IgD-negative memory B cell (primary cell): ENCODE results near the gene IL20. TPM values are rescaled to one million over a fixed set of nuclear protein-coding genes. Genes with fewer than 3 reads are reported as not detected.

Experiments used
- H3K27ac Mint-ChIP-seq, 3 donors: one replicate each; pipeline ENCODE4 v1.8.0; 2020 to 2022; ENCODE audit warnings: mild to moderate bottlenecking in 3 of 3, mixed read lengths in 3 of 3, moderate library complexity in 1 of 3
- H3K27me3 Mint-ChIP-seq: one replicate; pipeline ENCODE4 v1.8.0; 2021; ENCODE audit warnings: mixed read lengths
- H3K36me3 Mint-ChIP-seq: one replicate; pipeline ENCODE4 v1.8.0; 2020; ENCODE audit warnings: mild to moderate bottlenecking, mixed read lengths
- H3K4me1 Mint-ChIP-seq, 3 donors: one replicate each; pipeline ENCODE4 v1.8.0; 2020 to 2022; ENCODE audit warnings: mixed read lengths in 3 of 3, mild to moderate bottlenecking in 1 of 3
- H3K4me3 Mint-ChIP-seq, 4 donors: one replicate each; pipeline ENCODE4 v1.8.0; 2020 to 2022; ENCODE audit warnings: mild to moderate bottlenecking in 4 of 4, mixed read lengths in 4 of 4, moderate library complexity in 3 of 4
- H3K9me3 Mint-ChIP-seq, 3 donors: one replicate each; pipeline ENCODE4 v1.8.0; 2020 to 2021; ENCODE audit warnings: mixed read lengths in 3 of 3, mild to moderate bottlenecking in 1 of 3
- polyA plus RNA-seq: library from polyadenylated mRNA; unstranded; fragments of 300-500 nt; fragmentation: Illumina TruSeq; gene quantifications from one replicate; pipeline ENCODE4 v1.2.3, GENCODE V29; 2021

The IL20 gene
- not detected for polyA plus RNA-seq

GRCh38 chr1:206864939-206865671 lies at the start of gene IL20:
TSS of gene IL20 (plus strand) at chr1:206865623. CDS start at chr1:206865853, 230 bp downstream.
- peaks cover 23% of the 10 kb centered on the region for H3K27me3 Mint-ChIP-seq
- peaks cover 3% of the 10 kb centered on the region for H3K36me3 Mint-ChIP-seq
- H3K4me1 Mint-ChIP-seq, result peaks cover 0 to 3% (median 0%) of the 10 kb centered on the region in 3 donors
- no peak within 1 kb of the TSS for H3K4me3 Mint-ChIP-seq
- no peaks in the 10 kb centered on the region for H3K9me3 Mint-ChIP-seq
- H3K27ac Mint-ChIP-seq, result peak within 1 kb of the TSS in 1 of 3 donors; percentile 29

GRCh38 chr1:206816390-206817287 lies 48.8 kb upstream of the IL20 start:
- no peaks in the 10 kb centered on the region for H3K27me3 Mint-ChIP-seq
- H3K36me3 Mint-ChIP-seq, result no peaks in the 10 kb centered on the region
- peaks cover 2 to 14% (median 3%) of the 10 kb centered on the region in 3 donors for H3K9me3 Mint-ChIP-seq
- H3K27ac Mint-ChIP-seq, result peak overlapping the region; percentile 64 to 72 (median 68)
- peaks cover 28 to 44% (median 29%) of the 10 kb centered on the region in 3 donors for H3K4me1 Mint-ChIP-seq
- peak overlapping the region in 2 of 4 donors; percentile 45 to 47 for H3K4me3 Mint-ChIP-seq

GRCh38 chr1:206821493-206821892 lies 43.9 kb upstream of the IL20 start:
- Mint-ChIP-seq H3K36me3 (no peaks in the 10 kb centered on the region), H3K27me3 (peaks cover 2% of the 10 kb centered on the region), H3K27ac (no peak overlapping the region), H3K9me3 (peaks cover 0 to 4% (median 0%) of the 10 kb centered on the region in 3 donors), H3K4me1 (peaks cover 12 to 31% (median 28%) of the 10 kb centered on the region in 3 donors), H3K4me3 (no peak overlapping the region)

- peaks cover 2% of the 10 kb centered on the region for H3K27me3 Mint-ChIP-seq
- peaks cover 6 to 31% (median 30%) of the 10 kb centered on the region in 3 donors for H3K4me1 Mint-ChIP-seq
- peaks cover 3% of the 10 kb centered on the region for H3K36me3 Mint-ChIP-seq
- H3K9me3 Mint-ChIP-seq, result no peaks in the 10 kb centered on the region
- H3K4me3 Mint-ChIP-seq, result no peak overlapping the region
- no peak overlapping the region for H3K27ac Mint-ChIP-seq
These were observed 41.7 kb upstream of the IL20 start for GRCh38 chr1:206823727-206824126.

DNA sequence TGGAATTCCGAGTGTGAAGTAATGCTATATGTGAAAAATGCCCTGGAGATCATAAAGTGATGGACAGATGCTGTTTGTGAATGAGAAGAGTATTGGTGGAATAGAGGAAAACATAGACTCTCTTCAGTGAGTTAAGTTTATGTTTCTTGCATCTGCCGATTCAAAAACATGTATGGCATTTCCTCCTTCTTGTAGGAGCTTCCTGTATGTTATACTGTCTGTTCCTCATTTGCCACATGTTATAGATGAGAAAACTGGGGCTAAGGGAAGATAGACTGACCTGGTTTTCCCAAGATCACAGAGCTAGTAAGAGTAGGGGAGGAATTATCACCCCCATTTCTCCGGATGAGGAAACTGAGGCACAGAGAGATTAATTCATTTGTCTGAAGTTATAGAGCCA lies 41.1 kb upstream of the IL20 start:
- peaks cover 12 to 37% (median 36%) of the 10 kb centered on the region in 3 donors for H3K4me1 Mint-ChIP-seq
- peak overlapping the region in 2 of 4 donors; percentile 74 to 87 for H3K4me3 Mint-ChIP-seq
- no peaks in the 10 kb centered on the region for H3K9me3 Mint-ChIP-seq
- peak overlapping the region in 2 of 3 donors; percentile 5 to 71 for H3K27ac Mint-ChIP-seq
- peaks cover 3% of the 10 kb centered on the region for H3K36me3 Mint-ChIP-seq
- H3K27me3 Mint-ChIP-seq, result peaks cover 2% of the 10 kb centered on the region

DNA sequence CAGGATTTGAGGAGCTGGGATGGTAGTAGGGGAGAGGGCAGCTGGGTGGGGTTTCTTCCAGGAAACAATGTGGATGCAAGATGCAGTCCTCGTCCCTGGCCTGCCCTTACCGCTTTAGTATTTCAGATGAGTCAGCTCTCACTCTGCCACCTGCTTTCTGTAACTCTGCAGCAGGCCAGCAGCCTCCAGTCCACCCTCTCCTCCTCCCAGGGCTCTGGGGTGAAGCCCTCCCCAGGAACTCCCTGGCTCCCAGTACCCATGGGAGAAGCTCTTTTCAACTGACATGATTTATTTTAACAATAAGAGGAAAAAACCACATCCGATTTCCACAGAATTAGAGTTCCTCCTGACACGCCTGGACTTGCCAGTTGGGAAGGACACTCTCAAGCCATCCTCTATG lies 39.0 kb upstream of the IL20 start:
- Mint-ChIP-seq H3K27ac (no peak overlapping the region), H3K9me3 (no peaks in the 10 kb centered on the region), H3K36me3 (peaks cover 3% of the 10 kb centered on the region), H3K4me1 (peaks cover 19 to 50% (median 40%) of the 10 kb centered on the region in 3 donors), H3K4me3 (no peak overlapping the region), H3K27me3 (peaks cover 3% of the 10 kb centered on the region)

DNA sequence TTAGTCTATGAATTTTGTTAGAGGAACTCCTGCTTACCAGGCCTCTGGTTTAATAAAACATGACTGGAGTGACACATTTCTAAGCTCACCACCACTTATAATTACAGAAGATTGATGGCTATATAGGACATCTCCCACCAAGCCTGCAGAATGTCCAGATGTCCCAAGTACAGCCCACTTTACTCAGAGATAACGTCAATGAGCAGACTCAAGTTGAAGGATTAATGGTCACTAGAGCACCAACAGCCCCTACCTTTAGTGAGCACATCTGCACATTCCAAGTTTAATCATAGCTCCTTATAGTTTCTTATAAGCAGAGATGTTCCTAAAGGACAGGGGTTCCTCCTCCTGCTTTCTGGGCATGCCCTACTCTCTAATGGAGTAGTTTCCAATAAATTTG lies 37.4 kb upstream of the IL20 start:
- Mint-ChIP-seq H3K36me3 (peaks cover 3% of the 10 kb centered on the region), H3K27ac (peak overlapping the region in 1 of 3 donors; percentile 54), H3K4me3 (peak overlapping the region in 1 of 4 donors; percentile 42), H3K9me3 (no peaks in the 10 kb centered on the region), H3K27me3 (peaks cover 3% of the 10 kb centered on the region), H3K4me1 (peaks cover 27 to 61% (median 52%) of the 10 kb centered on the region in 3 donors)

DNA sequence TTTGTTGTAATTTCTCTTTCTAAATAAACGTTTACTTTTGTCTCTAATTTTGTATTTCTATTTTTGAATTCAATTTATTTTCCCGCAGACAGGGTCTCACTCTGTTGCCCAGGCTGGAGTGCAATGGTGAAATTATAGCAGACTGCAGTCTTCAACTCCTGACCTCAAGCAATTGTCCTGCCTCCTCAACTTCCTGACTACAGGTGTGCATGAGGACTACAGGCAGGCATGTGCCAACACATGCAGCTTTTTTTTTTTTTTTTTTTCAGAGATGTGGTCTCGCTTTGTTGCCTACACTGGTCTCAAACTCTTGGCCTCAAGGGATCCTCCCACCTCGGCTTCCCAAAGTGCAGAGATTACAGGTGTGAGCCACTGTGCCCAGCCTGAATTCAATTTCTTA lies 36.7 kb upstream of the IL20 start:
- Mint-ChIP-seq H3K4me1 (peaks cover 33 to 68% (median 59%) of the 10 kb centered on the region in 3 donors), H3K27me3 (peaks cover 3% of the 10 kb centered on the region), H3K9me3 (no peaks in the 10 kb centered on the region), H3K27ac (peak overlapping the region; percentile 34 to 54 (median 35)), H3K4me3 (peak overlapping the region in 3 of 4 donors; percentile 12 to 83 (median 76)), H3K36me3 (peaks cover 3% of the 10 kb centered on the region)

DNA sequence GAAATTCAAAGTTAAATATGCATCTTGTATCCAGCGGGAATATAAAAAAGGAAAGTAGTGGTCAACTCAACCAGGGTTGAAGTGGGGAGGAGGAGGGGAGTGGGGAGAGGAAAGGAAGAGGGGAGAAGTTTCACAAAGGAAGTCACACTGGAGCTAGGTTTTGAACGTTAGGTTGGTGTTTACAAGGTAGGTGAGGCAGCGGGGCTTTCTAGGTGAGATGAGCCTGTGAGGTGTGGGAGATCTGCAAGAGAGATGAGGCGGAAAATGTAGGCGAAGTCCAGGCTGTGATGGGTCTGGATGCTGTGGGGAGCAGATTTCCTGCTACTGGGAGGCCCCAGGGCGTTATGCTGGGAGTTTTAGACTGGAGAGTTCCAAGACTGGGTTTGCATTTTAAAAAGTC lies 36.1 kb upstream of the IL20 start:
- peak overlapping the region in 3 of 4 donors; percentile 12 to 83 (median 76) for H3K4me3 Mint-ChIP-seq
- H3K27me3 Mint-ChIP-seq, result peaks cover 2% of the 10 kb centered on the region
- peaks cover 3% of the 10 kb centered on the region for H3K36me3 Mint-ChIP-seq
- H3K4me1 Mint-ChIP-seq, result peaks cover 33 to 70% (median 57%) of the 10 kb centered on the region in 3 donors
- peak overlapping the region; percentile 34 to 79 (median 54) for H3K27ac Mint-ChIP-seq
- H3K9me3 Mint-ChIP-seq, result no peaks in the 10 kb centered on the region

- peaks cover 5% of the 10 kb centered on the region for H3K27me3 Mint-ChIP-seq
- H3K4me1 Mint-ChIP-seq, result peaks cover 34 to 72% (median 58%) of the 10 kb centered on the region in 3 donors
- peak overlapping the region in 3 of 4 donors; percentile 10 to 24 (median 16) for H3K4me3 Mint-ChIP-seq
- peak overlapping the region; percentile 22 to 79 (median 68) for H3K27ac Mint-ChIP-seq
- no peaks in the 10 kb centered on the region for H3K9me3 Mint-ChIP-seq
- peaks cover 3% of the 10 kb centered on the region for H3K36me3 Mint-ChIP-seq
These were observed 35.5 kb upstream of the IL20 start for GRCh38 chr1:206829875-206830274.

DNA sequence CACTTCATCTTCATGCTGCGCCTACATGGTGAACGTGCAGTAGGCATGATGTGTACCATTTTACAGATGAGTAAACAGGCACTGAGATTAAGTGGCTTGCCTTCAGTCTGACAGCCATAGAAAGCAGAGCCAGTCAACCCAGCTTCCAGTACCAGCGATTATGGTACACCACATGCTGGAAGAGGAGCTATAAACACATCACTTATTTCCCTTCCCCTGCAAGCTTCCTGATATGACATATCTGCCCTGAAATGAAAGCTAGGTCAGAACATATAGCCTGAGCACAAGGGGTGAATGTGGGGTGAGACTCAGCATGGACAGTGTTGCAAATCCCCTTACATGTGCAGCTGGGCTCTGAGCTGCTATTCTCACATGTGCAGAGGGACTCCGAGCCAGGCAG lies 33.8 kb upstream of the IL20 start:
- H3K4me1 Mint-ChIP-seq, result peaks cover 34 to 59% (median 52%) of the 10 kb centered on the region in 3 donors
- peak overlapping the region in 1 of 4 donors; percentile 34 for H3K4me3 Mint-ChIP-seq
- peaks cover 5% of the 10 kb centered on the region for H3K27me3 Mint-ChIP-seq
- H3K27ac Mint-ChIP-seq, result no peak overlapping the region
- H3K9me3 Mint-ChIP-seq, result no peaks in the 10 kb centered on the region
- peaks cover 1% of the 10 kb centered on the region for H3K36me3 Mint-ChIP-seq

- H3K36me3 Mint-ChIP-seq, result no peaks in the 10 kb centered on the region
- H3K27ac Mint-ChIP-seq, result no peak overlapping the region
- no peaks in the 10 kb centered on the region for H3K9me3 Mint-ChIP-seq
- peaks cover 7% of the 10 kb centered on the region for H3K27me3 Mint-ChIP-seq
- peak overlapping the region in 1 of 4 donors; percentile 37 for H3K4me3 Mint-ChIP-seq
- H3K4me1 Mint-ChIP-seq, result peaks cover 34 to 57% (median 52%) of the 10 kb centered on the region in 3 donors
These were observed 33.0 kb upstream of the IL20 start for GRCh38 chr1:206832352-206832880.

- Mint-ChIP-seq H3K27me3 (peaks cover 7% of the 10 kb centered on the region), H3K9me3 (no peaks in the 10 kb centered on the region), H3K36me3 (no peaks in the 10 kb centered on the region), H3K27ac (no peak overlapping the region), H3K4me1 (peaks cover 34 to 52% (median 48%) of the 10 kb centered on the region in 3 donors), H3K4me3 (peak overlapping the region in 2 of 4 donors; percentile 2 to 37)
These were observed 32.2 kb upstream of the IL20 start for GRCh38 chr1:206833106-206833680.

DNA sequence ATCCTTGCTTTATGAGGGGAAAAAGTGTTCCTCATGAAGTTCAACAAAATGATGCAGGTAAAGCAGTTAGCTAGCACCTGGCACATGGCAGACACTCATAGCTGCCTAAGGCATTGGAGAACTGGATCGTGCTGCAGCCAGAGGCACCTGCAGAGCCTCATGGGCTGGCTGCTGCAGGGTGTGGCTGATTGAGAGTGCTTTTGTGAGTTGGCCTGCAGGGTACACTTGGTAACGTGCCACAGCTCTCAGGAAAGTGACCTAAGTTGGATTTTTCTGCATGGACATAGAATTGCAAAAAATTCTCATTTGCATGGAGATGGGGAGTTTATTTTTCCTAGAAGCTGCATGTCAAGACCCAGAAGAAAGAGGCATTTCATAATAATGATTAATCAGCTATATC lies 31.6 kb upstream of the IL20 start:
- no peaks in the 10 kb centered on the region for H3K9me3 Mint-ChIP-seq
- H3K36me3 Mint-ChIP-seq, result no peaks in the 10 kb centered on the region
- peaks cover 7% of the 10 kb centered on the region for H3K27me3 Mint-ChIP-seq
- H3K4me3 Mint-ChIP-seq, result peak overlapping the region in 2 of 4 donors; percentile 2 to 43
- H3K4me1 Mint-ChIP-seq, result peaks cover 32 to 47% (median 43%) of the 10 kb centered on the region in 3 donors
- no peak overlapping the region for H3K27ac Mint-ChIP-seq
